Measurements from ENCODE around the gene IFNAR1. TPM values are rescaled to one million over a fixed set of nuclear protein-coding genes. Genes with fewer than 3 reads are reported as not detected.

IFNAR1 gene
- total and polyA plus RNA-seq, 9 of the 15 experiments (the other 6 are each of a cell fraction or from before 2014, with no cell fraction given): 8.6 to 31.8 (median 14.8) TPM

DNA sequence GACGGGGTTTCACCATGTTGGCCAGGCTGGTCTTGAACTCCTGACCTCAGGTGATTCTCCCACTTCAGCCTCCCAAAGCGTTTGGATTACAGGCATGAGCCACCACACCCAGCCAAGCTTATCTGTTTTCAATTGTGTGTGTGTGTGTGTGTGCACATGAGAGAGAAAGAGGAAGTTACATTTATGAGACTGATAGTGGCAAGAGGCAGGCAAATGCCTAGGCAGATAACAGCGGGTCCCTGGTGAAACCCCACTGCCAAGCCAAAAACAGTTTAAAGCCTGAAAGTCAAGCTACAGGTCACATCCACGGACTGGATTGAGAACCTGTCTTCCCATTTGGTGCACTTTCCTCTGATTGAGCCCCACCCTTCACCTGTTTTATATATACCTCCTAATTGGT lies 43.4 kb downstream of the IFNAR1 start:
- H3K4me3 ChIP-seq: no peak overlapping the region
- peak in 1 of 4 experiments; percentile 46 for DNase-seq (ENCODE audit: extremely low read depth in 1 of 4, low spot score in 3 of 4)
- no peaks in the 10 kb centered on the region for H4K20me1 ChIP-seq (replicated peaks; ENCODE audit: control insufficient read depth, insufficient read depth, low read length)
- H3K4me2 ChIP-seq (ENCODE audit: insufficient read depth, low read length): no peak overlapping the region
- peak; percentile 50; the same call in 2 of the 3 replicates for ATAC-seq
- FAIRE-seq: no peak
- peaks cover 17% of the 10 kb centered on the region for H3K9me3 ChIP-seq (replicated peaks; ENCODE audit: control insufficient read depth, insufficient read depth, low read depth, low read length)
- ChIA-PET POLR2A (interaction anchor here (0.6 to 1.4 kb wide), 3 partner anchors 11 to 31 kb away, joined by 3 read pairs; no protein-coding TSS in a partner anchor), CTCF (ENCODE audit: low intra/inter-chr PET ratio) (no interaction called here)
- H3K9ac ChIP-seq (ENCODE audit: insufficient read depth in 1 of 2, low read depth in 2 of 2, low read length in 2 of 2): no peak overlapping the region
- H3K9me1 ChIP-seq (ENCODE audit: control insufficient read depth, insufficient read depth, low read length): no peaks in the 10 kb centered on the region
- H3K4me1 ChIP-seq (replicated peaks in 1 of 2; ENCODE audit: control insufficient read depth in 2 of 2, insufficient read depth in 2 of 2, low read length in 2 of 2): peaks cover 4 to 9% of the 10 kb centered on the region in 2 experiments; a peak in 3 of 5 replicates
- no TSS peak for BruUV-seq (replicated peaks)
- H2AFZ ChIP-seq (ENCODE audit: low read depth, low read length): no peak overlapping the region
- no peaks in the 10 kb centered on the region for H3K79me2 ChIP-seq (ENCODE audit: control insufficient read depth, insufficient read depth, low read length)
- no peak overlapping the region for H3K27ac ChIP-seq (ENCODE audit: extremely low read depth, low read depth, low read length)
- no peaks in the 10 kb centered on the region for H3K27me3 ChIP-seq (ENCODE audit: control insufficient read depth in 2 of 2, insufficient read depth in 2 of 2, low read length in 2 of 2)
- in situ Hi-C loops (cut with MboI): no loop called here
- intact Hi-C loops (cut with micrococcal nuclease): no loop called here
- 0% methylated on average over 4 of the region's 4 CpGs for WGBS (ENCODE audit: insufficient coverage, low coverage, missing lambda C conversion rate)
- no peaks in the 10 kb centered on the region for H3K36me3 ChIP-seq (ENCODE audit: control insufficient read depth, insufficient read depth, low read length)
- TF ChIP-seq ZNF121 (CRISPR knock-in tag; conservative IDR thresholded peaks at IDR 0.05) (no peak), HDGF (IDR thresholded peaks at IDR 0.05) (no peak), RNF2 (IDR thresholded peaks at IDR 0.05) (no peak), PHF8 (IDR thresholded peaks at IDR 0.05; ENCODE audit: borderline replicate concordance, low read length) (no peak), IRF2 (CRISPR knock-in tag; IDR thresholded peaks at IDR 0.05) (no peak), FUS (optimal IDR thresholded peaks at IDR 0.05; ENCODE audit: low read depth, low read length) (no peak), L3MBTL2 (IDR thresholded peaks at IDR 0.05) (0 out of 2 replicates have a peak, but pooled peaks have one; percentile 23), NBN (IDR thresholded peaks at IDR 0.05; ENCODE audit: low read depth) (no peak), ZNF586 (CRISPR knock-in tag; conservative IDR thresholded peaks at IDR 0.05) (no peak), GATAD2B (IDR thresholded peaks at IDR 0.05; ENCODE audit: borderline replicate concordance) (no peak; the same call in 1 of the 2 replicates)
- TF ChIP-seq, protein P1, sequence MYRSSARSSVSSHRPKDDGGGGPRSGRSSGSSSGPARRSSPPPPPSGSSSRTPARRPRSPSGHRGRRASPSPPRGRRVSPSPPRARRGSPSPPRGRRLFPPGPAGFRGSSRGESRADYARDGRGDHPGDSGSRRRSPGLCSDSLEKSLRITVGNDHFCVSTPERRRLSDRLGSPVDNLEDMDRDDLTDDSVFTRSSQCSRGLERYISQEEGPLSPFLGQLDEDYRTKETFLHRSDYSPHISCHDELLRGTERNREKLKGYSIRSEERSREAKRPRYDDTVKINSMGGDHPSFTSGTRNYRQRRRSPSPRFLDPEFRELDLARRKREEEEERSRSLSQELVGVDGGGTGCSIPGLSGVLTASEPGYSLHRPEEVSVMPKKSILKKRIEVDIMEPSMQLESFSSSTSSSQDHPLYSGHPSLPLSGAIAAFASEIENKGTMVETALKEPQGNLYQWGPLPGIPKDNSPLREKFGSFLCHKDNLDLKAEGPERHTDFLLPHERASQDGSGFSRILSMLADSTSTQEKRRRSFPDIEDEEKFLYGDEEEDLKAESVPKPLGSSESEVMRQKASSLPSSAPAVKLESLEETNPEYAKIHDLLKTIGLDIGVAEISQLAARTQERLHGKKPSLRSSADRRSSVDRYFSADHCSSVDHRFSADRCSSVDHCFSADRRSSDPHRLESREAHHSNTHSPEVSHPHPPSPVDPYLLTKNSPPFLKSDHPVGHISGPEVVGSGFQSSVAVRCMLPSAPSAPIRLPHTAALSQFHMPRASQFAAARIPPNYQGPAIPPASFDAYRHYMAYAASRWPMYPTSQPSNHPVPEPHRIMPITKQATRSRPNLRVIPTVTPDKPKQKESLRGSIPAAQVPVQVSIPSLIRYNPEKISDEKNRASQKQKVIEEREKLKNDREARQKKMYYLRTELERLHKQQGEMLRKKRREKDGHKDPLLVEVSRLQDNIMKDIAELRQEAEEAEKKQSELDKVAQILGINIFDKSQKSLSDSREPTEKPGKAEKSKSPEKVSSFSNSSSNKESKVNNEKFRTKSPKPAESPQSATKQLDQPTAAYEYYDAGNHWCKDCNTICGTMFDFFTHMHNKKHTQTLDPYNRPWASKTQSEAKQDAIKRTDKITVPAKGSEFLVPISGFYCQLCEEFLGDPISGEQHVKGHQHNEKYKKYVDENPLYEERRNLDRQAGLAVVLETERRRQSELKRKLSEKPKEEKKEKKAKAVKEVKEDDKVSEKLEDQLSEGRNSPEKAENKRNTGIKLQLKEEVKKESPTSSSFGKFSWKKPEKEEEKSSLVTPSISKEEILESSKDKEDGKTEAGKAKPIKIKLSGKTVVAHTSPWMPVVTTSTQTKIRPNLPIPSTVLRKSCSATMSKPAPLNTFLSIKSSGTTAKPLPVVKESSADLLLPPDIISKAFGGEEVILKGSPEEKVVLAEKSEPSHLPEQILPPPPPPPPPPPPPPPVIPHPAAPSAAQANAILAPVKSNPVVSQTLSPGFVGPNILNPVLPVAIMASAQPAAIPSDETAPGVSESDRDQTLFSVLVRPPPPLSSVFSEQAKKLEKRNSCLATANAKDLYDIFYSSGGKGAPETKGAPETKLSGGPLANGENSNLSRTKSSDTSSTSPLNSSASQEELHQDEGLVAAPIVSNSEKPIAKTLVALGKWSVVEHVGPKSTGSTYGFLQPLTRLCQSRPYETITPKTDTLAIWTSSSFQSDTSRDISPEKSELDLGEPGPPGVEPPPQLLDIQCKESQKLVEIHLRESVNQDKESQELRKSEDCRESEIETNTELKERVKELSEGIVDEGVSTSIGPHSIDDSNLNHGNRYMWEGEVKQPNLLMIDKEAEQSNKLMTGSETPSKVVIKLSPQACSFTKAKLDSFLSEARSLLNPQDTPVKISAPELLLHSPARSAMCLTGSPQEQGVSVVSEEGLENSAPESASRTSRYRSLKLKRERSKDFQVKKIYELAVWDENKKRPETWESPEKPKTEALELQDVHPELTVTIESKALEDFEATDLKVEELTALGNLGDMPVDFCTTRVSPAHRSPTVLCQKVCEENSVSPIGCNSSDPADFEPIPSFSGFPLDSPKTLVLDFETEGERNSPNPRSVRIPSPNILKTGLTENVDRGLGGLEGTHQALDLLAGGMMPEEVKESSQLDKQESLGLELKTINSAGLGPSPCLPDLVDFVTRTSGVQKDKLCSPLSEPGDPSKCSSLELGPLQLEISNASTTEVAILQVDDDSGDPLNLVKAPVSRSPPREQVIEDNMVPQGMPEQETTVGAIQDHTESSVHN (IDR thresholded peaks at IDR 0.05; ENCODE audit: borderline replicate concordance in 1 of 2, low read depth in 1 of 2): no peak
- TF ChIP-seq, protein P2, sequence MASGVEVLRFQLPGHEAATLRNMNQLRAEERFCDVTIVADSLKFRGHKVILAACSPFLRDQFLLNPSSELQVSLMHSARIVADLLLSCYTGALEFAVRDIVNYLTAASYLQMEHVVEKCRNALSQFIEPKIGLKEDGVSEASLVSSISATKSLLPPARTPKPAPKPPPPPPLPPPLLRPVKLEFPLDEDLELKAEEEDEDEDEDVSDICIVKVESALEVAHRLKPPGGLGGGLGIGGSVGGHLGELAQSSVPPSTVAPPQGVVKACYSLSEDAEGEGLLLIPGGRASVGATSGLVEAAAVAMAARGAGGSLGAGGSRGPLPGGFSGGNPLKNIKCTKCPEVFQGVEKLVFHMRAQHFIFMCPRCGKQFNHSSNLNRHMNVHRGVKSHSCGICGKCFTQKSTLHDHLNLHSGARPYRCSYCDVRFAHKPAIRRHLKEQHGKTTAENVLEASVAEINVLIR (CRISPR knock-in tag; IDR thresholded peaks at IDR 0.05): no peak
- TF ChIP-seq, protein P3, sequence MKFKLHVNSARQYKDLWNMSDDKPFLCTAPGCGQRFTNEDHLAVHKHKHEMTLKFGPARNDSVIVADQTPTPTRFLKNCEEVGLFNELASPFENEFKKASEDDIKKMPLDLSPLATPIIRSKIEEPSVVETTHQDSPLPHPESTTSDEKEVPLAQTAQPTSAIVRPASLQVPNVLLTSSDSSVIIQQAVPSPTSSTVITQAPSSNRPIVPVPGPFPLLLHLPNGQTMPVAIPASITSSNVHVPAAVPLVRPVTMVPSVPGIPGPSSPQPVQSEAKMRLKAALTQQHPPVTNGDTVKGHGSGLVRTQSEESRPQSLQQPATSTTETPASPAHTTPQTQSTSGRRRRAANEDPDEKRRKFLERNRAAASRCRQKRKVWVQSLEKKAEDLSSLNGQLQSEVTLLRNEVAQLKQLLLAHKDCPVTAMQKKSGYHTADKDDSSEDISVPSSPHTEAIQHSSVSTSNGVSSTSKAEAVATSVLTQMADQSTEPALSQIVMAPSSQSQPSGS (CRISPR knock-in tag; IDR thresholded peaks at IDR 0.05): no peak
